ENCODE results near the gene SPPL3. TPM values are rescaled to one million over a fixed set of nuclear protein-coding genes. Genes with fewer than 3 reads are reported as not detected.

Gene SPPL3
- total RNA-seq, 2 experiments from 2014 or later: 38.3 to 43.4 TPM

DNA sequence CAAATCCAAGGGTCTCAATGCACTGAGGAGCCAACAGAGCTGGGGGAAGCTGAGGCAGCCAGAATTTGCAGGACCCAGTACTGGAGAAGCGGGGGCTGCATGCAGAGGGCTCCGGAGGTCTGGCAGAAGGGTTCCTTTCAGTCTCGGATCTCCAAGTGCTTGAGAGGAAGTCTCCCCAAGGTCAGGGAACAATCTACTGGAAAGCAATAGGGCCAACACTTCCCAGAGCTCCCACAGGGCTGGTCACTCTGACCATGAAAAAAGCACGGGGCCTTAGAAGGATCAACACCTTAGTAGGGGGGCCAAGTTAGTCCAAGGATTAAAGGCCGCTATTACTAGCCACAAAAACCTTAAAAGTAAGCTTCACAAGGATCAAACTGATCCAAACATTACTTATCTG lies 31.7 kb downstream of the SPPL3 start:
- H3K27ac Mint-ChIP-seq: no peak overlapping the region
- peaks cover 64% of the 10 kb centered on the region for H3K4me1 Mint-ChIP-seq (ENCODE audit: low read depth)
- Histone ChIP-seq H3K4me3 (ENCODE audit: low read length) (no peak overlapping the region), H3K27me3 (ENCODE audit: control insufficient read depth in 1 of 2, insufficient read depth in 2 of 2, low read length in 2 of 2) (no peaks in the 10 kb centered on the region), H3K9me3 (ENCODE audit: control insufficient read depth in 1 of 2, insufficient read depth in 1 of 2, low read length in 2 of 2) (no peaks in the 10 kb centered on the region), H3K27ac (ENCODE audit: low read depth in 1 of 2, low read length in 2 of 2) (no peak overlapping the region), H3K4me1 (ENCODE audit: insufficient read depth, low read length) (peaks cover 11% of the 10 kb centered on the region), H3K36me3 (ENCODE audit: insufficient read depth, low read length) (no peaks in the 10 kb centered on the region)
- H3K4me3 Mint-ChIP-seq: no peak overlapping the region
- TF ChIP-seq, protein P1, sequence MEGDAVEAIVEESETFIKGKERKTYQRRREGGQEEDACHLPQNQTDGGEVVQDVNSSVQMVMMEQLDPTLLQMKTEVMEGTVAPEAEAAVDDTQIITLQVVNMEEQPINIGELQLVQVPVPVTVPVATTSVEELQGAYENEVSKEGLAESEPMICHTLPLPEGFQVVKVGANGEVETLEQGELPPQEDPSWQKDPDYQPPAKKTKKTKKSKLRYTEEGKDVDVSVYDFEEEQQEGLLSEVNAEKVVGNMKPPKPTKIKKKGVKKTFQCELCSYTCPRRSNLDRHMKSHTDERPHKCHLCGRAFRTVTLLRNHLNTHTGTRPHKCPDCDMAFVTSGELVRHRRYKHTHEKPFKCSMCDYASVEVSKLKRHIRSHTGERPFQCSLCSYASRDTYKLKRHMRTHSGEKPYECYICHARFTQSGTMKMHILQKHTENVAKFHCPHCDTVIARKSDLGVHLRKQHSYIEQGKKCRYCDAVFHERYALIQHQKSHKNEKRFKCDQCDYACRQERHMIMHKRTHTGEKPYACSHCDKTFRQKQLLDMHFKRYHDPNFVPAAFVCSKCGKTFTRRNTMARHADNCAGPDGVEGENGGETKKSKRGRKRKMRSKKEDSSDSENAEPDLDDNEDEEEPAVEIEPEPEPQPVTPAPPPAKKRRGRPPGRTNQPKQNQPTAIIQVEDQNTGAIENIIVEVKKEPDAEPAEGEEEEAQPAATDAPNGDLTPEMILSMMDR (IDR thresholded peaks at IDR 0.05): no peak
- ATAC-seq (ENCODE audit: poor library complexity) (no peak), DNase-seq (no peak)
- H3K9me3 Mint-ChIP-seq: no peaks in the 10 kb centered on the region
- H3K36me3 Mint-ChIP-seq (ENCODE audit: low read depth): peaks cover 20% of the 10 kb centered on the region
- intact Hi-C loops (cut with DNase I, micrococcal nuclease): no loop called here
- no peaks in the 10 kb centered on the region for H3K27me3 Mint-ChIP-seq
- ChIA-PET POLR2A (no interaction called here), CTCF (no interaction called here)

DNA sequence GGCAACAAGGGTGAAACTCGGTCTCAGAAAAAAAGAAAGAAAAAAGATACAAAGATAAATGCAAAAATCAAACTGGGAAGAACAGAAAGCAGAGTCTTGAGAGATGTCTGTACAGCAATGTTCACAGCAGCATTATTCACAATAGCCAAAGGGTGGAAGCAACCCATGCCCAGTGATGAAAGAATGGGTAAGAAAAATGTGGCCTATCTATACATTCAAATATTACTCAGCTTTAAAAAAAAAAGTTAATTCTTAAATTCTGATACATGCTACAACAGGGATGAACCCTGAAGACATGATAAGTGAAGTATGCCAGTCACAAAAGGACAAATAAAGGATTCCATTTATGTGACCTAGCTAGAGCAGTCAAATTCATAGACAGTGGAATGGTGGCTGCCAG lies 33.7 kb downstream of the SPPL3 start:
- H3K27me3 Mint-ChIP-seq: no peaks in the 10 kb centered on the region
- H3K4me1 Mint-ChIP-seq (ENCODE audit: low read depth): peaks cover 61% of the 10 kb centered on the region

DNA sequence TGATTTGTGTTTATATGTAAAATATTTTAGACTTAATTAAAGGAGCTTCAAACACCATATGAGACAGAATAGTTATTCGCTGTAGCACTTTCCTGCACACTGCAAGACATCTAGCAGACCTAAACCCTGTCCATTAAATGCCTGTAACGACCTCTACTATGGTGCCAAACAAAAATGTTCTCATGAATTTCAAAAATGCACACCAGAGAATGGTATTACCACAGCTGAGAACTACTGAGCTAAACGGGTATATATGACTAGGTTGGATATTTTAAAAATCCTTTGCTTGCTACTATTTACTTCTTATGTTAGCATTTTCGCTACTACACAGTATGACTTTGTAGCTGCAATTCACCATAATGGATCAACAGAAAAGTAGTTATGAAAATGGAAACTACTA lies 34.8 kb downstream of the SPPL3 start:
- no peak overlapping the region for H3K27ac Mint-ChIP-seq
- ATAC-seq (ENCODE audit: poor library complexity): no peak
- H3K27me3 ChIP-seq (ENCODE audit: control insufficient read depth in 1 of 2, insufficient read depth in 2 of 2, low read length in 2 of 2): no peaks in the 10 kb centered on the region
- TF ChIP-seq, protein P1 (IDR thresholded peaks at IDR 0.05): no peak
- H3K36me3 Mint-ChIP-seq (ENCODE audit: low read depth): peaks cover 14% of the 10 kb centered on the region
- no peak overlapping the region for H3K4me3 Mint-ChIP-seq
- H3K36me3 ChIP-seq (ENCODE audit: insufficient read depth, low read length): no peaks in the 10 kb centered on the region
- peaks cover 65% of the 10 kb centered on the region for H3K4me1 Mint-ChIP-seq (ENCODE audit: low read depth)
- DNase-seq: no peak
- ChIA-PET POLR2A (no interaction called here), CTCF (no interaction called here)
- no peaks in the 10 kb centered on the region for H3K9me3 Mint-ChIP-seq
- H3K4me3 ChIP-seq (ENCODE audit: low read length): no peak overlapping the region
- intact Hi-C loops (cut with DNase I, micrococcal nuclease): no loop called here
- no peaks in the 10 kb centered on the region for H3K27me3 Mint-ChIP-seq
- H3K9me3 ChIP-seq (ENCODE audit: control insufficient read depth in 1 of 2, insufficient read depth in 1 of 2, low read length in 2 of 2): no peaks in the 10 kb centered on the region
- H3K4me1 ChIP-seq (ENCODE audit: insufficient read depth, low read length): peaks cover 10% of the 10 kb centered on the region
- H3K27ac ChIP-seq (ENCODE audit: low read depth in 1 of 2, low read length in 2 of 2): no peak overlapping the region

More for the DNA sequence above, 33.7 kb downstream of the SPPL3 start:
- Histone ChIP-seq H3K4me1 (ENCODE audit: insufficient read depth, low read length) (peaks cover 14% of the 10 kb centered on the region), H3K4me3 (ENCODE audit: low read length) (no peak overlapping the region), H3K27ac (ENCODE audit: low read depth in 1 of 2, low read length in 2 of 2) (no peak overlapping the region), H3K27me3 (ENCODE audit: control insufficient read depth in 1 of 2, insufficient read depth in 2 of 2, low read length in 2 of 2) (no peaks in the 10 kb centered on the region), H3K36me3 (ENCODE audit: insufficient read depth, low read length) (no peaks in the 10 kb centered on the region), H3K9me3 (ENCODE audit: control insufficient read depth in 1 of 2, insufficient read depth in 1 of 2, low read length in 2 of 2) (no peaks in the 10 kb centered on the region)
- no peak for ATAC-seq (ENCODE audit: poor library complexity)
- intact Hi-C loops (cut with DNase I, micrococcal nuclease): no loop called here
- ChIA-PET POLR2A (interaction anchor here (0.6 kb wide), 1 partner anchor 721 kb away, joined by 3 read pairs; no protein-coding TSS in a partner anchor), CTCF (no interaction called here)
- H3K4me3 Mint-ChIP-seq: no peak overlapping the region
- H3K27ac Mint-ChIP-seq: no peak overlapping the region
- TF ChIP-seq, protein P1 (IDR thresholded peaks at IDR 0.05): no peak
- no peak for DNase-seq
- H3K9me3 Mint-ChIP-seq: no peaks in the 10 kb centered on the region
- H3K36me3 Mint-ChIP-seq (ENCODE audit: low read depth): peaks cover 14% of the 10 kb centered on the region
